HG03354 (cell line): ENCODE data around the gene CXCL17.
"Not testable (repeated sequence)": the region's sequence is repeated elsewhere in the genome, so short reads cannot be mapped to it uniquely, and the experiment has no call there.

Experiments
- ATAC-seq: cut with Tn5 transposase; IDR thresholded peaks from one replicate; pipeline ENCODE4 v1.9.1; 2021; ENCODE audit warnings: mild to moderate bottlenecking; ENCODE audit not compliant: unreplicated experiment, poor library complexity, severe bottlenecking

Gene CXCL17

GRCh38 chr19:42442833-42443232 lies at the start of gene CXCL17:
Gene CXCL17, minus strand, starts transcription at chr19:42442946. Its CDS starts 114 bp downstream, at chr19:42442832.
- ATAC-seq = no peak

GRCh38 chr19:42488783-42489521 lies 46.2 kb upstream of the CXCL17 start:
- no peak for ATAC-seq

GRCh38 chr19:42487798-42488178 lies 45.0 kb upstream of the CXCL17 start:
- ATAC-seq = no peak

GRCh38 chr19:42487032-42487797 lies 44.5 kb upstream of the CXCL17 start:
- ATAC-seq = no peak

- not testable (repeated sequence) for ATAC-seq
Measured at GRCh38 chr19:42485036-42485435, 42.3 kb upstream of the CXCL17 start.

GRCh38 chr19:42480335-42481095 lies 37.8 kb upstream of the CXCL17 start:
- ATAC-seq = no peak

- ATAC-seq = no peak
Measured at GRCh38 chr19:42479736-42480135, 37.0 kb upstream of the CXCL17 start.

GRCh38 chr19:42478765-42479311 lies 36.1 kb upstream of the CXCL17 start:
- no peak for ATAC-seq

GRCh38 chr19:42477933-42478332 lies 35.2 kb upstream of the CXCL17 start:
- no peak for ATAC-seq

GRCh38 chr19:42477117-42477516 lies 34.4 kb upstream of the CXCL17 start:
- no peak for ATAC-seq

- ATAC-seq = no peak
Measured at GRCh38 chr19:42475366-42475765, 32.6 kb upstream of the CXCL17 start.

GRCh38 chr19:42474743-42475142 lies 32.0 kb upstream of the CXCL17 start:
- no peak for ATAC-seq

GRCh38 chr19:42473686-42474085 lies 30.9 kb upstream of the CXCL17 start:
- ATAC-seq = no peak

GRCh38 chr19:42472402-42473147 lies 29.8 kb upstream of the CXCL17 start:
- ATAC-seq = no peak

GRCh38 chr19:42471554-42472249 lies 29.0 kb upstream of the CXCL17 start:
- no peak for ATAC-seq

- no peak for ATAC-seq
Measured at GRCh38 chr19:42469311-42470235, 26.8 kb upstream of the CXCL17 start.

- no peak for ATAC-seq
Measured at GRCh38 chr19:42468273-42468796, 25.6 kb upstream of the CXCL17 start.
